ENCODE data around the gene PIEZO2. TPM values are rescaled to one million over a fixed set of nuclear protein-coding genes. Genes with fewer than 3 reads are reported as not detected.
"Not testable (repeated sequence)": the region's sequence is repeated elsewhere in the genome, so short reads cannot be mapped to it uniquely, and the experiment has no call there.

PIEZO2 gene
- total and polyA plus RNA-seq, 2 donors (not counting 1 experiment from before 2014, with no cell fraction given): not detected

GRCh38 chr18:11136241-11136640, 13.1 kb downstream of the PIEZO2 start:
- WGBS (ENCODE audit: insufficient coverage): 83% methylated on average over 1 of the region's 2 CpGs
- no peak overlapping the region for H3K4me3 Mint-ChIP-seq
- H3K9me3 Mint-ChIP-seq (ENCODE audit: insufficient read depth): no peaks in the 10 kb centered on the region
- no peaks in the 10 kb centered on the region for H3K9me3 ChIP-seq (ENCODE audit: control extremely low read depth in 1 of 3, control insufficient read depth in 2 of 3, insufficient read depth in 1 of 3, low read length in 2 of 3)
- CTCF ChIA-PET: no interaction called here
- H3K27ac Mint-ChIP-seq: no peak overlapping the region
- H4K20me1 ChIP-seq (ENCODE audit: control insufficient read depth, insufficient read depth, low read length, poor library complexity, severe bottlenecking): no peaks in the 10 kb centered on the region
- H3K9ac ChIP-seq (ENCODE audit: low read length): no peak overlapping the region
- H3K27ac ChIP-seq (ENCODE audit: low read length in 2 of 2): no peak overlapping the region
- DNase-seq: no peak
- no peak overlapping the region for H3K4me2 ChIP-seq (replicated peaks; ENCODE audit: low read depth, low read length, poor library complexity, severe bottlenecking)
- POLR2A ChIA-PET: no interaction called here
- TF ChIP-seq, protein P1, sequence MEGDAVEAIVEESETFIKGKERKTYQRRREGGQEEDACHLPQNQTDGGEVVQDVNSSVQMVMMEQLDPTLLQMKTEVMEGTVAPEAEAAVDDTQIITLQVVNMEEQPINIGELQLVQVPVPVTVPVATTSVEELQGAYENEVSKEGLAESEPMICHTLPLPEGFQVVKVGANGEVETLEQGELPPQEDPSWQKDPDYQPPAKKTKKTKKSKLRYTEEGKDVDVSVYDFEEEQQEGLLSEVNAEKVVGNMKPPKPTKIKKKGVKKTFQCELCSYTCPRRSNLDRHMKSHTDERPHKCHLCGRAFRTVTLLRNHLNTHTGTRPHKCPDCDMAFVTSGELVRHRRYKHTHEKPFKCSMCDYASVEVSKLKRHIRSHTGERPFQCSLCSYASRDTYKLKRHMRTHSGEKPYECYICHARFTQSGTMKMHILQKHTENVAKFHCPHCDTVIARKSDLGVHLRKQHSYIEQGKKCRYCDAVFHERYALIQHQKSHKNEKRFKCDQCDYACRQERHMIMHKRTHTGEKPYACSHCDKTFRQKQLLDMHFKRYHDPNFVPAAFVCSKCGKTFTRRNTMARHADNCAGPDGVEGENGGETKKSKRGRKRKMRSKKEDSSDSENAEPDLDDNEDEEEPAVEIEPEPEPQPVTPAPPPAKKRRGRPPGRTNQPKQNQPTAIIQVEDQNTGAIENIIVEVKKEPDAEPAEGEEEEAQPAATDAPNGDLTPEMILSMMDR (IDR thresholded peaks at IDR 0.05): no peak
- no peak for TF ChIP-seq EZH2 (IDR thresholded peaks at IDR 0.05; ENCODE audit: borderline replicate concordance, insufficient read depth, low read depth, low read length, poor library complexity, severe bottlenecking)
- no peak overlapping the region for H3K4me3 ChIP-seq (ENCODE audit: control extremely low read depth in 1 of 5, extremely low read depth in 1 of 5, insufficient read depth in 1 of 5, low read depth in 2 of 5, low read length in 4 of 5)
- intact Hi-C loops (cut with micrococcal nuclease): no loop called here
- H3K27me3 Mint-ChIP-seq: no peaks in the 10 kb centered on the region
- H3K27me3 ChIP-seq (replicated peaks in 1 of 4; ENCODE audit: control extremely low read depth in 1 of 4, control insufficient read depth in 3 of 4, insufficient read depth in 4 of 4, low read length in 3 of 4): no peaks in the 10 kb centered on the region
- no peaks in the 10 kb centered on the region for H3K4me1 Mint-ChIP-seq
- no peak overlapping the region for H2AFZ ChIP-seq (ENCODE audit: insufficient read depth, low read depth, low read length, poor library complexity, severe bottlenecking)
- no peak for ATAC-seq (ENCODE audit: low read depth)
- H3K79me2 ChIP-seq (ENCODE audit: control insufficient read depth, insufficient read depth, low read length): no peaks in the 10 kb centered on the region
- no peaks in the 10 kb centered on the region for H3K36me3 ChIP-seq (replicated peaks in 1 of 2; ENCODE audit: control extremely low read depth in 1 of 2, control insufficient read depth in 1 of 2, extremely low read depth in 1 of 2, insufficient read depth in 2 of 2, low read length in 1 of 2)
- no peaks in the 10 kb centered on the region for H3K4me1 ChIP-seq (ENCODE audit: control insufficient read depth in 2 of 2, insufficient read depth in 2 of 2, low read length in 2 of 2)

DNA sequence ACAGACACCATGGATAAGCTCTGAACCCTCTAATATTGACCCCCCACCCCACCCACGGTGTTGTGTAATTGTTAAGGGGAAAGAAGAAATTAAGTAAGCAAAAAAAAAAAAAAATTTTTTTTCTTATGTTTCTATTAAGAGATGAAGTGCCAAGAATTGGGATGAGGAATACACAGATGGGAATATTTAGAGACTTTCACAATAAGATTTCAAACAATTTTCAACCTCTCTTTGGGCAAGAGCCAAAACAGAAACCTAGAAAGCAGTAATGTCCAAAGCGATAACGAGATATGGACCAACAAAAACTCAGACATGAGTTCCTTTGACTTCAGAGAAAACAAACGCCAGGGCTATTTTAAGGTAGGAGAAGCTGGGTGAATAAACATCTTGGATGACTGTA, 14.4 kb downstream of the PIEZO2 start:
- no peak for TF ChIP-seq EZH2 (IDR thresholded peaks at IDR 0.05; ENCODE audit: borderline replicate concordance, insufficient read depth, low read depth, low read length, poor library complexity, severe bottlenecking)
- TF ChIP-seq, protein P1 (IDR thresholded peaks at IDR 0.05): no peak
- H3K27me3 ChIP-seq (replicated peaks in 1 of 4; ENCODE audit: control extremely low read depth in 1 of 4, control insufficient read depth in 3 of 4, insufficient read depth in 4 of 4, low read length in 3 of 4): no peaks in the 10 kb centered on the region
- POLR2A ChIA-PET: no interaction called here

GRCh38 chr18:11129059-11129458, 20.3 kb downstream of the PIEZO2 start:
- H3K27ac Mint-ChIP-seq; H3K9ac ChIP-seq (ENCODE audit: low read length); H3K27me3 Mint-ChIP-seq; H2AFZ ChIP-seq (ENCODE audit: insufficient read depth, low read depth, low read length, poor library complexity, severe bottlenecking); H3K9me3 Mint-ChIP-seq (ENCODE audit: insufficient read depth); intact Hi-C loops (cut with micrococcal nuclease); CTCF ChIA-PET; ATAC-seq (ENCODE audit: low read depth); POLR2A ChIA-PET; DNase-seq; H3K36me3 ChIP-seq (replicated peaks in 1 of 2; ENCODE audit: control extremely low read depth in 1 of 2, control insufficient read depth in 1 of 2, extremely low read depth in 1 of 2, insufficient read depth in 2 of 2, low read length in 1 of 2); H3K4me3 ChIP-seq (ENCODE audit: control extremely low read depth in 1 of 5, extremely low read depth in 1 of 5, insufficient read depth in 1 of 5, low read depth in 2 of 5, low read length in 4 of 5); H3K4me1 ChIP-seq (ENCODE audit: control insufficient read depth in 2 of 2, insufficient read depth in 2 of 2, low read length in 2 of 2); H3K27ac ChIP-seq (ENCODE audit: low read length in 2 of 2); H3K27me3 ChIP-seq (replicated peaks in 1 of 4; ENCODE audit: control extremely low read depth in 1 of 4, control insufficient read depth in 3 of 4, insufficient read depth in 4 of 4, low read length in 3 of 4); H3K4me2 ChIP-seq (replicated peaks; ENCODE audit: low read depth, low read length, poor library complexity, severe bottlenecking); H3K4me3 Mint-ChIP-seq; H3K79me2 ChIP-seq (ENCODE audit: control insufficient read depth, insufficient read depth, low read length); H4K20me1 ChIP-seq (ENCODE audit: control insufficient read depth, insufficient read depth, low read length, poor library complexity, severe bottlenecking); H3K9me3 ChIP-seq (ENCODE audit: control extremely low read depth in 1 of 3, control insufficient read depth in 2 of 3, insufficient read depth in 1 of 3, low read length in 2 of 3); H3K4me1 Mint-ChIP-seq: not testable (repeated sequence)
- 72% methylated on average over 2 of the region's 5 CpGs for WGBS (ENCODE audit: insufficient coverage)

More for the DNA sequence above, 14.4 kb downstream of the PIEZO2 start:
- WGBS (ENCODE audit: insufficient coverage): 80% methylated on average over 2 of the region's 4 CpGs
- CTCF ChIA-PET: no interaction called here
- H3K4me3 Mint-ChIP-seq: no peak overlapping the region
- H3K9ac ChIP-seq (ENCODE audit: low read length): no peak overlapping the region
- no peaks in the 10 kb centered on the region for H3K79me2 ChIP-seq (ENCODE audit: control insufficient read depth, insufficient read depth, low read length)
- H2AFZ ChIP-seq (ENCODE audit: insufficient read depth, low read depth, low read length, poor library complexity, severe bottlenecking): no peak overlapping the region
- intact Hi-C loops (cut with micrococcal nuclease): no loop called here
- no peak overlapping the region for H3K4me3 ChIP-seq (ENCODE audit: control extremely low read depth in 1 of 5, extremely low read depth in 1 of 5, insufficient read depth in 1 of 5, low read depth in 2 of 5, low read length in 4 of 5)
- H3K9me3 Mint-ChIP-seq (ENCODE audit: insufficient read depth): no peaks in the 10 kb centered on the region
- H3K27ac ChIP-seq (ENCODE audit: low read length in 2 of 2): no peak overlapping the region
- H4K20me1 ChIP-seq (ENCODE audit: control insufficient read depth, insufficient read depth, low read length, poor library complexity, severe bottlenecking): no peaks in the 10 kb centered on the region
- H3K27me3 Mint-ChIP-seq: no peaks in the 10 kb centered on the region
- H3K27ac Mint-ChIP-seq: no peak overlapping the region
- no peak for ATAC-seq (ENCODE audit: low read depth)
- H3K4me1 ChIP-seq (ENCODE audit: control insufficient read depth in 2 of 2, insufficient read depth in 2 of 2, low read length in 2 of 2): no peaks in the 10 kb centered on the region
- H3K36me3 ChIP-seq (replicated peaks in 1 of 2; ENCODE audit: control extremely low read depth in 1 of 2, control insufficient read depth in 1 of 2, extremely low read depth in 1 of 2, insufficient read depth in 2 of 2, low read length in 1 of 2): no peaks in the 10 kb centered on the region
- H3K4me1 Mint-ChIP-seq: no peaks in the 10 kb centered on the region
- H3K4me2 ChIP-seq (replicated peaks; ENCODE audit: low read depth, low read length, poor library complexity, severe bottlenecking): no peak overlapping the region
- no peaks in the 10 kb centered on the region for H3K9me3 ChIP-seq (ENCODE audit: control extremely low read depth in 1 of 3, control insufficient read depth in 2 of 3, insufficient read depth in 1 of 3, low read length in 2 of 3)
- no peak for DNase-seq

All from B cell (primary cell).